Fibroblast of pulmonary artery (primary cell): ENCODE data around the gene ZBTB43.

Experiments used
- DNase-seq: peaks from one replicate; pipeline ENCODE4 v3.0.0-alpha.2; 2010; ENCODE audit warnings: low read depth
- H3K4me3 ChIP-seq: replicated peaks from 2 replicates; pipeline ENCODE4 v1.5.1; 2011; ENCODE audit warnings: low read depth, mild to moderate bottlenecking, control low read depth, low read length, moderate library complexity
- CTCF ChIP-seq: IDR thresholded peaks from 2 replicates; pipeline ENCODE4 v1.5.1; 2011; ENCODE audit warnings: mild to moderate bottlenecking, control low read depth, low read length, inconsistent platforms; ENCODE audit errors: missing control alignments

Gene ZBTB43

GRCh38 chr9:126876531-126876930 lies 71.7 kb downstream of the ZBTB43 start:
- no peak overlapping the region for H3K4me3 ChIP-seq
- DNase-seq, result no peak
- TF ChIP-seq CTCF, result no peak

GRCh38 chr9:126877418-126877817 lies 72.6 kb downstream of the ZBTB43 start:
- DNase-seq, result no peak

GRCh38 chr9:126879288-126879687 lies 74.4 kb downstream of the ZBTB43 start:
- DNase-seq, result no peak
- no peak overlapping the region for H3K4me3 ChIP-seq
- TF ChIP-seq CTCF, result no peak

More at GRCh38 chr9:126877418-126877817, 72.6 kb downstream of the ZBTB43 start:
- no peak for TF ChIP-seq CTCF
- H3K4me3 ChIP-seq, result no peak overlapping the region

GRCh38 chr9:126880226-126880946 lies 75.5 kb downstream of the ZBTB43 start:
- DNase-seq, result no peak
- TF ChIP-seq CTCF, result no peak
- H3K4me3 ChIP-seq, result no peak overlapping the region

- TF ChIP-seq CTCF, result no peak
- DNase-seq, result no peak
- no peak overlapping the region for H3K4me3 ChIP-seq
Observed at GRCh38 chr9:126880947-126881332, 76.1 kb downstream of the ZBTB43 start.

GRCh38 chr9:126882746-126883145 lies 77.9 kb downstream of the ZBTB43 start:
- DNase-seq, result no peak
- TF ChIP-seq CTCF, result no peak
- no peak overlapping the region for H3K4me3 ChIP-seq

GRCh38 chr9:126883636-126884035 lies 78.8 kb downstream of the ZBTB43 start:
- H3K4me3 ChIP-seq, result no peak overlapping the region
- DNase-seq, result no peak
- no peak for TF ChIP-seq CTCF
